MM.1S (cell line): ENCODE data around the gene EDEM1.

Source experiments
- DNase-seq: peaks from one replicate; pipeline ENCODE4 v3.0.0-alpha.2; 2015
- H2AFZ ChIP-seq: fragments of 300-600 bp; sonication (generic); 2 replicates; pipeline ENCODE4 v1.6.0; 2016; ENCODE audit warnings: antibody characterized with exemption, low read length
- H3F3A ChIP-seq: fragments of 300-600 bp; sonication (generic); 2 replicates; pipeline ENCODE4 v1.6.1; 2016; ENCODE audit warnings: mild to moderate bottlenecking, antibody characterized with exemption, low read length, moderate library complexity, mixed read lengths; ENCODE audit not compliant: insufficient read depth
- H3K27ac ChIP-seq: fragments of 300-600 bp; sonication (generic); 2 replicates; pipeline ENCODE4 v1.5.1; 2016; ENCODE audit warnings: mild to moderate bottlenecking, low read length
- H3K27me3 ChIP-seq: fragments of 300-600 bp; sonication (generic); replicated peaks from 2 replicates; pipeline ENCODE4 v1.6.0; 2016; ENCODE audit warnings: low read length; ENCODE audit not compliant: insufficient read depth
- H3K36me3 ChIP-seq: fragments of 300-600 bp; sonication (generic); replicated peaks from 2 replicates; pipeline ENCODE4 v1.6.1; 2016; ENCODE audit warnings: mild to moderate bottlenecking, low read length, mixed read lengths; ENCODE audit not compliant: insufficient read depth
- H3K4me1 ChIP-seq: fragments of 300-600 bp; sonication (generic); 2 replicates; pipeline ENCODE4 v1.6.1; 2016; ENCODE audit warnings: low read length, mixed read lengths
- H3K4me2 ChIP-seq: fragments of 300-600 bp; sonication (generic); 2 replicates; pipeline ENCODE4 v1.6.0; 2016; ENCODE audit warnings: low read depth, low read length
- H3K4me3 ChIP-seq: fragments of 300-600 bp; sonication (generic); 2 replicates; pipeline ENCODE4 v1.5.1; 2016; ENCODE audit warnings: low read length, mixed read lengths
- H3K79me2 ChIP-seq: fragments of 300-600 bp; sonication (generic); 2 replicates; pipeline ENCODE4 v1.6.1; 2016; ENCODE audit warnings: mixed run types, low read length, mixed read lengths
- H3K9ac ChIP-seq: fragments of 300-600 bp; sonication (generic); 2 replicates; pipeline ENCODE4 v1.6.1; 2016; ENCODE audit warnings: low read length, mixed read lengths
- H3K9me2 ChIP-seq: fragments of 300-600 bp; sonication (generic); replicated peaks from 2 replicates; pipeline ENCODE4 v1.6.1; 2016; ENCODE audit warnings: mild to moderate bottlenecking, low read length, mixed read lengths; ENCODE audit not compliant: insufficient read depth
- H3K9me3 ChIP-seq: fragments of 300-600 bp; sonication (generic); replicated peaks from 2 replicates; pipeline ENCODE4 v1.6.1; 2016; ENCODE audit warnings: mild to moderate bottlenecking, low read length, mixed read lengths; ENCODE audit not compliant: insufficient read depth
- H4K20me1 ChIP-seq: fragments of 300-600 bp; sonication (generic); 2 replicates; pipeline ENCODE4 v1.6.1; 2016; ENCODE audit warnings: mild to moderate bottlenecking, low read length, moderate library complexity, mixed read lengths; ENCODE audit not compliant: insufficient read depth
- EZH2 ChIP-seq: fragments of 300-600 bp; sonication (generic); optimal IDR thresholded peaks from 2 replicates; pipeline ENCODE3; 2017; ENCODE audit warnings: low read depth, mild to moderate bottlenecking, antibody characterized with exemption, low read length, mixed read lengths
- EZH2phosphoT487 ChIP-seq: fragments of 300-600 bp; sonication (generic); IDR thresholded peaks from 2 replicates; pipeline ENCODE4 v1.6.1; 2018; ENCODE audit warnings: antibody characterized with exemption, low read length
- TF ChIP-seq, protein P1 (sequence below): fragments of 300-600 bp; sonication (generic); IDR thresholded peaks from 2 replicates; pipeline ENCODE4 v1.5.1; 2016; ENCODE audit warnings: antibody characterized with exemption, low read length, mixed read lengths

EDEM1 gene

DNA sequence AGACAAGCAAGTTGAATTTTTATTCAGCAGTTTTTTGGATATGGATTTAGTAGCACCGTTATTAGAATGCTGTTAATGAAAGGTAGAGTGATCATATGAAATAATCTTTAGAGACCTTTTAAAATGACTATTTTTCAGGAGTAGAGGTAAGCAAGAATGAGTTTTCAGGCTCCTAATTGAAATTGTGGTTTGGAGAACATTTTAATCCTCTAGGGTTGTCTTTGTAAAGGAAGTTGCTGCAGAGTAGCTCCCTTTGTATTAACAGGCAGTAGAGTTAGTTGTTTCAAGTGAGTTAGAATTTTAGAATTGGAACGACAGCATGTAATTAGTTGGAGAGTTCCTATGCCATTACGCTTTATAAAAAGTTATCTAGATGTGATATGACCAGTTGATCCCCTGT, 27.2 kb upstream of the EDEM1 start:
- Histone ChIP-seq H3K4me2 (no peak overlapping the region), H3K4me3 (no peak overlapping the region), H3K27me3 (no peaks in the 10 kb centered on the region), H3K9ac (no peak overlapping the region), H3K27ac (no peak overlapping the region), H3K36me3 (no peaks in the 10 kb centered on the region), H4K20me1 (peaks cover 15% of the 10 kb centered on the region; the same call in 1 of the 2 replicates), H3K9me3 (no peaks in the 10 kb centered on the region), H3F3A (no peaks in the 10 kb centered on the region), H2AFZ (no peak overlapping the region), H3K4me1 (no peaks in the 10 kb centered on the region), H3K9me2 (no peaks in the 10 kb centered on the region), H3K79me2 (peaks cover 99% of the 10 kb centered on the region)
- DNase-seq, result no peak
- TF ChIP-seq EZH2phosphoT487 (no peak), EZH2 (no peak)
- TF ChIP-seq, protein P1, sequence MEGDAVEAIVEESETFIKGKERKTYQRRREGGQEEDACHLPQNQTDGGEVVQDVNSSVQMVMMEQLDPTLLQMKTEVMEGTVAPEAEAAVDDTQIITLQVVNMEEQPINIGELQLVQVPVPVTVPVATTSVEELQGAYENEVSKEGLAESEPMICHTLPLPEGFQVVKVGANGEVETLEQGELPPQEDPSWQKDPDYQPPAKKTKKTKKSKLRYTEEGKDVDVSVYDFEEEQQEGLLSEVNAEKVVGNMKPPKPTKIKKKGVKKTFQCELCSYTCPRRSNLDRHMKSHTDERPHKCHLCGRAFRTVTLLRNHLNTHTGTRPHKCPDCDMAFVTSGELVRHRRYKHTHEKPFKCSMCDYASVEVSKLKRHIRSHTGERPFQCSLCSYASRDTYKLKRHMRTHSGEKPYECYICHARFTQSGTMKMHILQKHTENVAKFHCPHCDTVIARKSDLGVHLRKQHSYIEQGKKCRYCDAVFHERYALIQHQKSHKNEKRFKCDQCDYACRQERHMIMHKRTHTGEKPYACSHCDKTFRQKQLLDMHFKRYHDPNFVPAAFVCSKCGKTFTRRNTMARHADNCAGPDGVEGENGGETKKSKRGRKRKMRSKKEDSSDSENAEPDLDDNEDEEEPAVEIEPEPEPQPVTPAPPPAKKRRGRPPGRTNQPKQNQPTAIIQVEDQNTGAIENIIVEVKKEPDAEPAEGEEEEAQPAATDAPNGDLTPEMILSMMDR, result no peak

DNA sequence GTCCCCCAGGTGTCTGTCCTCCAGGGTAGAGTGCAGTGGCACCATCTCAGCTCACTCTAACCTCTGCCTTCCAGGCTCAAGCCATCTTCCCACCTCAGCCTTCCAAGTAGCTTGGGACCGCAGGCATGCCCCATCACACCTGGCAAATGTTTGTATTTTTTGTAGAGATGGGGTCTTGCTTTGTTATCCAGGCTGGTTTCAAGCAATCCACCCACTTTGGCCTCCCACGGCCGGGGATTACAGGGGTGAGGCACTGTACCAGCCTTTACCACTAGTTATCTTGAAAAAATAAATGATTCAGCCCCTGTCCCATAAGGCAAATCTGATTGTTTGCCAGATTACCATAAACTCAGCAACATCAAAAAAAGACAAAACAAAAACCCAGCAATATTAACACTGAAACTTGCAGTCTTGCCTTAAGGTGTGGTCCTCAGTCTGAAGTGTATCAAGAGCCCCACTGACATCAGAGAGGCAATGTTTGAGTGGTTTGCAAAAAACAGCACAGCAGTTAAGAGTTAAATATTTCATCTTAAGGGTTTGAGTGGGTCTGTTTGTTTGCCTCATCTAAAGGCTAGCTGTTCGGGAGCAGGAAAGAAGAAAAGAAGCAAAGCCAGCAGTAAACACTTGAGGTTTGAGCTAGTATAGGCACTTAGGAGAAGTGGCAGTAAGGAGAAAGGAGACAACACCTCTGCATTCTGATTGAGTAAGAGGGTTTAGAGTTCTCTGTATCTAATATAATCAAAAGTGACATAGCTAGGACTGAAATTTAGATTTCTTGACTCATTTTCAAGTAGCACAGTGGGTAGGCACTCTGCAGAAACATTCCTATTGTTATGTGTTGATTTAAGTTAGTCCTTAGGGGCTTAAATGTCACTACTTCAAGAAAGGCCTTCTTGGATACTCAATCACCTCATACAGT, 26.3 kb upstream of the EDEM1 start:
- H4K20me1 ChIP-seq, result peaks cover 15% of the 10 kb centered on the region; the same call in 1 of the 2 replicates
- H3K79me2 ChIP-seq, result peaks cover 99% of the 10 kb centered on the region
- H3K4me1 ChIP-seq, result no peaks in the 10 kb centered on the region
- no peak overlapping the region for H3K9ac ChIP-seq
- no peaks in the 10 kb centered on the region for H3K9me3 ChIP-seq
- TF ChIP-seq, protein P1, result no peak
- no peak for TF ChIP-seq EZH2
- no peak for TF ChIP-seq EZH2phosphoT487
- no peak for DNase-seq
- no peaks in the 10 kb centered on the region for H3K9me2 ChIP-seq
- no peak overlapping the region for H3K4me3 ChIP-seq
- H2AFZ ChIP-seq, result no peak overlapping the region
- H3K27ac ChIP-seq, result no peak overlapping the region
- H3K4me2 ChIP-seq, result no peak overlapping the region
- no peaks in the 10 kb centered on the region for H3K27me3 ChIP-seq
- no peaks in the 10 kb centered on the region for H3F3A ChIP-seq
- H3K36me3 ChIP-seq, result no peaks in the 10 kb centered on the region

DNA sequence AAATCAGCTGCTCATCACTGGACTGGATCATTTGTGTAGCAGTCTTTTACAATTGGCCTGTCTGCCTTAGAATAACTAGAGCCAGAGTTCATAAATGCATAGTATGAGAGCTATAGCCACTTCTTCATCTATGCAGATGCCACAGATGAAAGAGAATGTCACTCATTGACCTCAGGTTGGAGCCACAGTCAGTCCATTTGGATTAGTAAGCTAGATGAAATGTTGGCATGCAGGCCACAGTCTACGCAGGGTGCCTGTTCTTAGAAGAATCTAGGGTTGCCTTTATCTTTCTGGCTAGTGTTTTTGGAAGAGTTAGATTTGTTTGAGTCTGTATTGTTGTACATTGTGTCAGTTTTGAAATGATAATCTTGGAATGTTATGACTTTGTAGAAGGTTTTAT, 25.4 kb upstream of the EDEM1 start:
- H4K20me1 ChIP-seq, result peaks cover 15% of the 10 kb centered on the region; the same call in 1 of the 2 replicates
- no peak overlapping the region for H3K27ac ChIP-seq
- no peak overlapping the region for H3K9ac ChIP-seq
- no peaks in the 10 kb centered on the region for H3F3A ChIP-seq
- peaks cover 99% of the 10 kb centered on the region for H3K79me2 ChIP-seq
- H3K27me3 ChIP-seq, result no peaks in the 10 kb centered on the region
- H3K36me3 ChIP-seq, result no peaks in the 10 kb centered on the region
- TF ChIP-seq EZH2, result no peak
- TF ChIP-seq, protein P1, result no peak
- TF ChIP-seq EZH2phosphoT487, result no peak
- H2AFZ ChIP-seq, result no peak overlapping the region
- no peaks in the 10 kb centered on the region for H3K4me1 ChIP-seq
- H3K4me3 ChIP-seq, result no peak overlapping the region
- no peaks in the 10 kb centered on the region for H3K9me2 ChIP-seq
- DNase-seq, result no peak
- H3K9me3 ChIP-seq, result no peaks in the 10 kb centered on the region
- H3K4me2 ChIP-seq, result no peak overlapping the region
